Activated CD4-positive, alpha-beta T cell treated with anti-CD3 and anti-CD28 coated beads for 24 hours (primary cell): ENCODE data around the gene RP2.

Experiments
- DNase-seq, 2 donors: peaks; one replicate each; pipeline ENCODE4 v3.0.0-alpha.2; 2020; ENCODE audit warnings: low read depth in 2 of 2

RP2 gene

GRCh38 chrX:46918434-46918833, 81.6 kb downstream of the RP2 start:
- no peak for DNase-seq

- DNase-seq: no peak
Measured at GRCh38 chrX:46920235-46920634, 83.4 kb downstream of the RP2 start.

GRCh38 chrX:46922611-46923010, 85.8 kb downstream of the RP2 start:
- no peak for DNase-seq

GRCh38 chrX:46927718-46928117, 90.9 kb downstream of the RP2 start:
- no peak for DNase-seq

- DNase-seq: no peak
Measured at GRCh38 chrX:46929439-46930261, 92.8 kb downstream of the RP2 start.
